Islet precursor cell (in vitro differentiated cells): ENCODE measurements around the gene BAG1.

Experiments
- DNase-seq: peaks from one replicate; pipeline ENCODE4 v3.0.0-alpha.2; 2018

BAG1 gene

DNA sequence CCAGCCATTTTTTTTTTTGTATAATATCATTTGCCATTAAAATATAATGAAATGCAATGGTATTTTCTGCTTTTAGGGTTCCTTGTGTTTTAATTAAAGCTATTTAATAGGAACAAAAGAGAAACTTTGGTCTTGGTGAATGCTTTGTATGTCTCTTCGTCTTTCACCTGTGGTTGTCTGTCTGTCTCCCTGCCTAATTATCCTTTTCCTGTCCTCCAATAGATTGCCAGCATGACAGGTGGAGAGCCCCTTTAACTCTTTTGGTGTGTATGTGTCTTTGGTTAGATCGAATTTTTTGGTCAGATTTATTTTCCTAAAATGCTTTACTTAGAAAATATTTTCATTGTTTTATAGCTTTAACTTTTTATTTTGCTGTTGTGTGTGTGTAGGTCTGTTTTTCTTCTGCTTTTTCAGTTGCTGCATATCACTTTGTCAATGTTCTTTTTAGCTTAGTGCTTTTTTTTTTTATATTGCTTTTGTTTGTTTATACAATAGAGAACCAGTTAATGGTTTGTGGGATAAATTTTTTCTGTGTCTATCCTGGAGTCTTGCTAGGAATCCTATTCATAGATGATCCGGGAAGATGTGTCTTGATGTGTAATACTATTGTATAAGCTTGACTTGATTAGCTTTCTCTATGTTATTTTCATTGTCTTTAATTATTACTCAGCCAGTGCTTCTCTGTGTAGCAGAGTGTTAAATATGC lies 8.9 kb upstream of the BAG1 start:
- DNase-seq = no peak

DNA sequence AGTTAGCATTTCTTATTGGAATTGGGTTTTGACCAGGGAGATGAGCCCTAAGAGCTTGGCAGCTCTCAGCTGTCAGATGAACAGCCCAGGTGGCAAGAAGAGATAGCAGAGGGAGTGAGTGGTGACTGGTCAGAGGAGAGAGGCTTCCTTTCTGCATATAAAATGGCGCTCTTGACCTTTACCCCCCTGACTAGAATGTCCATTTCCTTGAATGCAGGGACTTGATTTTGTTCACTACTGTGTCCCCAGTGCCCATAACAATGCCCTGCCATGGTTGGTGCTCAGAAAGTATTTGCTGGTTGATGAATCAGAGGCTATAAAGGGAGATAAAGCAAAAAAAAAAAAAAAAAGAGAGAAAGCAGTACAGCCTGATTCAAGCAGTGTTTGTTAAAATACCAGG lies 7.6 kb upstream of the BAG1 start:
- no peak for DNase-seq

DNA sequence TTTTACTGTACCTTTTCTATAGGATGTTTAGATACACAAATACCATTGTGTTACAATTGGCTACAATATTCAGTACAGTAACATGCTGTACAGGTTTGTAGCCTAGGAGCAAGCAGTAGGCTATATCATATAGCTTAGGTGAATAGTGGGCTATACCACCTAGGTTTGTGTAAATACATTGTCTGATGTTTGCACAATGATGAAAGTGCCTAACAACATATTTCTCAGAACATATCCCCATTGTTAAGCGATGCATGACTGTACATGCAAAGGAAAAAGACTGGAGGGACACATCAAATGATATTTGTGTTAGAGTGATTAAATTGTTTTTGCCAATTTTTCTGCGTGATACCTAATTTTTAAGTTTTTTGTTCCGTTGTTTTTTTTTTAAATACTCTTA lies 5.6 kb upstream of the BAG1 start:
- DNase-seq = no peak

DNA sequence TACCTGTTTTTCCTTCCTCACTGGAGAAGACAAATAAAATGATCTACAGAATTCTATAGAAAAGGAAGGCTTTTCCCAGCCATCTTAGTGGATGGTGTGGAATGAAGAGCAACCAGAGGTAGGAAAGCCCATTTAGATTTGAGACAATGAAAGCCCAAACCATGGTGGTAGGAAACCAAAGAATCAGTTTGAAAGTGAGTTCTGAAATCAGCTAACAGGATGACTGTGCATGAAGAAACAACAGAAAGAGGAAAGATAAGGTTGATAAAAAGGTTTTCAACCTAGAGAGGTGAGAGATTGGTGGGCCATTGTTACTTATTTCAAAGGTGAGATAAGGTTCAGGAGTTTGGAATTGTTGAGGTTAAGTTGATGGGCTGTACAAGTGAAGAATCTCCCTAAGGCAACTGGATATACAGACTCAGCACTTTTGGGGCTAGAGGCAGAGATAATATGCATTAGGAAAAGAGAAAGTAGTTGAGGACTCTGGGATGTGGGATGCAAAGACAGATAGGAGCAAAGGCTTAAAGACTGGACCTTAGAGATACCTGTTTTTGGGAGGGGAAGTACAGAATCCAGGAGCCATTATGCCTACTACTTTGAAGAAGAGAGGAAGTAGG lies 2.8 kb upstream of the BAG1 start:
- no peak for DNase-seq

DNA sequence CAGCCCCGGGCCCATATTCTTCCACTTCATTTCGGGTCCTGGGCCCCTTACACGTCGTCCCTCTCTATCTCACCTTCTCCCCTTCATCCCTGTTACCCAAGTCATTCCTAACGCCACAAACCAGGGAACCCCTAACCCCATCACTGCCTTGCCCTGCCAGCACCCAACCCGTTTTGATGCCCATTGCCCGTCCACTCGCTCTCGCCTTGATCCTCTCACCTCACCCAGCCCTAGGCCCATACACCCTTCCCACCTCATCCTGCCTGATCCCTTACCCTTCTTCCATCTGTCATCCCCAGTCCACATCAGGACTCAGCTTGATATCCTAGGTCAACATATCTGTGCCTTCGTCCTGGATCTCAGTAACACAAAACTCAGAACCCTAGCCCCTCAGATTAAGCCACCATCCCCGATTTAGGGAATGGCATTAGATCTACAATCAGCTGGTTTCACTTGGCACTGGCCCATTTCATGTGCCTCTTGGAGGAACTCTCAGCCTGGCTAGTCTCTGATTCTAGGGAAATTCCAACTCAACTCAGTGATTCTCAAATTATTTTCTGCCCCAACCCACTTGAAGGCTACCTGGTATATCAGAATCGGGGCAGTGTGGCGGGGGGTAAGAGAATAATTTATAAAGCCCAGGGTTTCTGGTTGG lies 830 bp upstream of the BAG1 start:
- DNase-seq = no peak

DNA sequence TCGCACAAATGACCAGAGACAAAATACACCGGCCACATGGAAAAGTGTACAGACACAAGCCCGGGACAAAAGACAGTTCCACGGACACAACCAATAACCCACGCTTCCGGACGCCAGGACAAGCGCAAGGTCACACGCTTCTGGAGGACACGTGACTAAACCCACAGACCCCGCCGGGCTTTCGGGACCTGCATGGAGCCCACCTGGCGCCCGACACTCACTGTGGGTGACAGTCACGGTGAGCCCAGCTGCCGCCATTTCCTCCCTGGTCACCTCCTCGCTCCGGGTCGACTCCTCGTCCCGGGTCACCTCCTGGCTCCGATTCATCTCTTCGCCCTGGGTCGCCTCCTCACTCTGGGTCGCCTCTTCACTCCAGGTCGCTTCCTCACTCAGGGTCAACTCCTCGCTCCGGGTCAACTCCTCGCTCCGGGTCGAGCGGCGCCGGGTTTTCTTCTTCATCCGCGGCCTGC lies 470 bp downstream of the BAG1 start:
- DNase-seq = peak; percentile 60

DNA sequence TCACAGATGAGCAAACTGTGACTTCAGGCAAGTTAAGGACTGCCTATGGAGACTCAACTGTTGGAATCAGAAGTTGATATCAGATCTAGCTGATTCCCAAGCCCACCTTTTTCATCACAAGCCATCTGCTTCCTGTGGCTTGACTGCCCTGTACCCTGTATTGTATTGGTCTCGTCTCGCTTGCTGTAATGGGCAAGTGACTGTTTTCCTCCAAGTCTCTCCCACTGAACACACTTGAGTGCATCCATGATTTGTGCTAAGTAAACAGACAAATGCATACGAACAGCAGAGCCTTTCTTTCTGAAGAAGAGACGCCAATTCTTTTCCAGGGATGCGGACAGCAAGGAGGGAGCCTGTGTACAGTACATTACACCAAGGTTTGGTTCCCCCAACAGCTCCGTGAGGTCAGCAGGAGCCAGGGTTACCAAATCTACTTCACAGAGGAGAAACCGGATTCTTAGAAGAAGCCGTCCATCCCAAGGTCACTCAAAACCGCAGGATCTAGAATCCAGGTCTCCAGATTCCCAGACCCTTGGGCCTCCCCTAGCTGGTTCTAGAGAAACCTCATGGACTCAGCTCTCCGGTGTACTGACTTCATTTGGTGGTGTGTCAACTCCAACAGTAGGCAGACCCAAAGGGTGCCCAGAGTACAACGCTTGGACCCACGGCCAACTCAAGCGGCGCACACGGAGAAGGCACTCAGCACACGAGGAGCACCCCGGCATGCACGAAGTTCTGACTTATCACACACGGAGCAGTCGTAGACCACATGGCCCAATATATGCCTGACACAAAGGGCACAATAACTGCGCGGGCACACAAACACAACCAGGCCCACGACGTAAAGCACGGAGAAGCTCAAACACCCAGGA lies 1.1 kb downstream of the BAG1 start:
- DNase-seq = no peak

DNA sequence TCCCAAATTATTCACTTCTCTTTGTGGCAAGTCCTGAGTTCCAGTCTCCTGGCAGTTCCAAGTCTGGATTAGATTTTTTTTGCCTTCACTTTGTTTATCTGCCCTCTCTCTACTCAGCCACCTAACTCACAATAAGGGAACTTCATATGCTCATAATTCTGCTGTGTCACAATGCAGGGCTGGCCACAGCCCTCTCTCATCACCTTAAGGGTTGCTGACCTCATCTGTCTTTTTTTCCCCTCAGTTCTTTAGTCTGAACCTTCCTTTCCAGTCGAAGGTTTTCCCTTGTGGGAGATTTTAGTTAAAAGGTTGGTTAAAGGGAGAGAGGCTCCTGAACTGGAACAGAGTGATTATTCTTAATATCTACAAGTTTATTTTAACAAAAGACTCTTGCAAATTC lies 4.1 kb downstream of the BAG1 start:
- no peak for DNase-seq

DNA sequence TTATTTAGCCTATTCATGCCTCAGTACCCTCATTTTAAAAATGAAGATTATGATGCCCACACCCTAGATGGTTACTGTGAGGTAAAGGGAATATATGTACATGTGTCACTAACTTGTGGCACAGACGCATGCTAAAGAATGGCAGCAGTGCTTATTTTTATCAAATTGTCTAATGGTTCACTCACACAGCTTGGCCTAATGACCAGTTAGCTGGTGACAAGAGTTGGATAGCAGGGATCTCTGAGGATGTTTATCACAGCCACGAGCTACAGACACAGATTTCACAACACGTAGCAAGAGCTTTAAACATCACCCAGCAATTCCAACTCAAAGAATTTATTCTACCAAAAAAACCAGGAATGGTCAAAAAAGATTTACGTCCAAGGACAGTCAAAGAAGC lies 7.2 kb downstream of the BAG1 start:
- no peak for DNase-seq

DNA sequence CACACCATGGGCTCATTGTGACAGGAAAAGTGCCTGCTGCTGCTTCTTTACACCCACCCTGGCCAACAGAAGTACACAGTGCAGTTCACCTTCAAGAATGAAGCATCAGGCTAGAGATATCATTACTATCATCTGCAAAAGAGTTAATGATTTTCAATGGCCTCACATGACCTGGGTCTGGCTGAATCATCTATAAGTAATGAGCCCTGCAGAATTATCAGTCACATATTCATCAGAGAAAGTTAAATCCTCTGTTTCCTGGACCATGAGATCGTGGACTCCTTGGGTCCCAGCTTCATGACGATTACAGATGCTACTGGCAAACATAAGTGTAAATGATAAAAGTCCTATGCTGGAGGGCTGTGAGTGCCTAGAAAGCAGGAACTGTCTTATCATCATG lies 8.3 kb downstream of the BAG1 start:
- no peak for DNase-seq

DNA sequence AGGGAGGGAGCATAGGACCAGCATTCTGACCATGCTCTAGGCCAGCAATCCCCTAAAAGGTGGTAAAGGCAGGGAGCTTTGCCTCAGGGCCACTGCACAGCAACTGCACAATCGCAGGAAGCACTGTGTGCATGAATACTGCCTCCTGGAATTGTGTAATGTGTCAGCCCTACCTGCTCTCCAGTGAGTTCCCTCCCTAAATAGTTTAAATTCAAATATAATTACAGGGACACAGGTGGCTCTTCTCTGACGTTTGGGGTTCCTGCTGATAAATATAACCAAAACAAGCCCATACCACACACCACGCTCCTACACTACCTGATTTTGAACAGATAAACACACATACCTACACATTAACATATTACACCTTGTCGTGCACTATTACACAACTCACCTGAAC lies 9.0 kb downstream of the BAG1 start:
- no peak for DNase-seq

DNA sequence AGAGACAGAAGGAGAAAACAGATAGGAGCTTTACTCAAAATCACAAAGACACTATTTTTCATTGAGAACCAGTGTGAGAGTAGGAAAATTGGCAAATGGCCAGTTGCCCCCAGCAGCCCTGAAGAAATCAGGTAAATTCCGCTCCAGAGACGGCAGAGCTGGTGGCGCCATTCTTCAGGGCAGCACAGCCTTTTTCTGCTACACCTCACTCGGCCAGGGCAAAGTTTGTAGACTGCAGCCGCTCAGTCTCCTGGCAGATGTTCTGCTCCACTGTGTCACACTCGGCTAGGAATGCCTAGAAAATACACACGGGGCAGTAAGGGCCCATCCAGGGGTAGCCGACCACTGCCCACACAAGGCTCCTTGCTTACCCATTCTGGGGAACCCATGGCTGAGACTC lies 9.5 kb downstream of the BAG1 start:
- DNase-seq = no peak

DNA sequence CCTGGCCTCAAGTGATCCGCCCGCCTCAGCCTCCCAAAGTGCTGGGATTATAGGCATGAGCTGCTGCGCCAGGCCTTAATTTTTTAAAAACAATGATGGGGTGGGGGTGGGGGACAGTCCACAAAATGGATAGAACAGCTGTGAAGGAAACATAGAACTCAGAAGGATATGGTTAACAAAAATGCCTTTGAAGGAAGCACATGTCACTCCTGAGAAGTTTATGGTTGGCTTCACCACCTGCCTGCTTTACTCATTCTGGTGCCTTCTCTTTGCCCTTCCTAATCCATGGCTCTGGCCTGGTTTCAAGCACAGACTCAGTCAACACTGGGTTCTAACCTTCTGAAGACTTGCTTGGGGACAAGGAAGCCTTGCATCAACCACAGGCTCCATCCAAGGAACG lies 10.3 kb downstream of the BAG1 start:
- no peak for DNase-seq

DNA sequence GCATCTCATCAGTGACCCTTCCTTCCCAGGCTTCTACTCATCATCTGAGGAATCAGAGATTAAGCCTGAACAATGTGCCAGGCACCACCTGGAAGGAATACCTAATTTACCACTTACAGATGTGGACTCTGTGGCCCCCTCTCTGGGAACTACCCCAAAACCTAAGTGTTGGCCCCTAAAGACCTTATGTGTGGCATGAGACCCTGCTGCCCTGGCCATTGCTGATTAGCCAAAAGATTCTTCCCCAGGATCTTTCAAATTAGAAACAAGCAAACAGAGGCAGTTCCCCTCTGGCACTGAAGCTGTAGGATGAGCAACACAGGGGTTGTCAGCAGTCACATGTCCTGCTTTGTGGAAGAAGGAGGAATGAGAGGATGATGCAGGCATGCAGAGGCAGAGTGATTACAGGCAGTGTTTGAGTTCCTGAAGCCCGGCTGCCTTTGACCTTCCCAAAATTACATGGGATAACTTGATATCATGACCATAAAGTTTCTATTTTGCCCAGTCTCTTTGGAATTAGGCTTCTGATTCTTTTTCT lies 14.0 kb downstream of the BAG1 start:
- DNase-seq = no peak

DNA sequence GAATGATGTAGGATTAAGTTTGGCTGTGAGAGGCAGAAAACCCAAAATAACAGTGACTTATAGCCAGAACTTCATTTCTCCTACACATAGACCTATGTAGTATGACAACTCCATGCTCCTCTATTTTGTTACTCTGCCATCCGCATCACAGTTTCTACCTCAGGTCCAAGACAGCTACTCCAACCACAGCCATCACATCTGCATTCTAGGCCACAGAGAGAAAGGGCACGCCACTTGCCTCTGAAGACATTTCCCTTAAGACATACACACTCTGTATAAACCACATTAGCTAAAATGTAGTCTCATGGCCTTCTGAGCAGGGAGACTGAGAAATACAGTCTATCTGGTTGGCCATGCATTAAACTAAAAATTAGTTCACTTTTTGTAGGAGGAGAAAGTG lies 14.5 kb downstream of the BAG1 start:
- no peak for DNase-seq

DNA sequence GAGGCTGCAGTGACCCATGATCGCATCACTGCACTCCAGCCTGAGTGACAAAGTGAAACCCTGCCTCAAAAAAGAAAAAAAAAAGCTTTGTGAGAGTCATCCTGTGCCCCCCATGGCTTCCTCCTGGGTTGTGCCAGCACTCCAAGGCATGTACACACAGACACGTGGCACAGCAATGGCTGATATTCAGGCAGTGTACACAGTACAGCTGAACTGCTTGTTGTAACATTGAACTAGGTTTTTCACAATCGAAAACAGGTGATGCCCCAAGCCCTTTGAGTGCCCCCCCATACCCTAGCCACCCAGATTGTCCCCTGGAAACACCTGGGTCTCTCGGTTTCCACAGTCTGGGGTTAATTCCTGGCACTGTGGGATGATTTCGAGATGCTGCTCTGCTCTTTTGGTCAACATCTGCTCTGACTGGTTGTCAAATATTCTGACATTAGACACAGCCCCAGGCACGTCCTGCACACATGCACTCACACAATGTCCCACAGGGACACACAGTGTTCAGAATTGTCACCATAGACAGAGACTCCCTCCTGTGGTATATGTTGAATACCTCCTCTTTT lies 15.3 kb downstream of the BAG1 start:
- no peak for DNase-seq

DNA sequence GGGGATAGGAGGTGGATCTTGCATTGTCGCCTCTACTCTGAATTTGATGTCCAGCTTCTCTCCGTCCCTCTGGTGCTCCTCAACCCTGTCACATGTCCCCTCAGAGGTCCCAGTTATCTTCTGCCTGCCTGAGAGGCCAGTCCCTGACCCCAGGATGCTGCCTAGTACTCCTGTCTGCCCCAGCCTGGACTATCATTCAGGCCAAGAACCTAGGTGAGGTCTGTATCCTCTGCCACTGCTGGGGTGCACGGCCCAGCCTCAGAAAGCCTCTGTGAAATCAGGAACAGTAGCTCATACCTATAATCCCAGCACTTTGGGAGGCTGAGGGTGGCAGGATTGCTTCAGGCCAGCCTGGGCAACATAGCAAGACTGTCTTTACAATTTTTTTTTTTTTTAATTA lies 15.9 kb downstream of the BAG1 start:
- DNase-seq = no peak

DNA sequence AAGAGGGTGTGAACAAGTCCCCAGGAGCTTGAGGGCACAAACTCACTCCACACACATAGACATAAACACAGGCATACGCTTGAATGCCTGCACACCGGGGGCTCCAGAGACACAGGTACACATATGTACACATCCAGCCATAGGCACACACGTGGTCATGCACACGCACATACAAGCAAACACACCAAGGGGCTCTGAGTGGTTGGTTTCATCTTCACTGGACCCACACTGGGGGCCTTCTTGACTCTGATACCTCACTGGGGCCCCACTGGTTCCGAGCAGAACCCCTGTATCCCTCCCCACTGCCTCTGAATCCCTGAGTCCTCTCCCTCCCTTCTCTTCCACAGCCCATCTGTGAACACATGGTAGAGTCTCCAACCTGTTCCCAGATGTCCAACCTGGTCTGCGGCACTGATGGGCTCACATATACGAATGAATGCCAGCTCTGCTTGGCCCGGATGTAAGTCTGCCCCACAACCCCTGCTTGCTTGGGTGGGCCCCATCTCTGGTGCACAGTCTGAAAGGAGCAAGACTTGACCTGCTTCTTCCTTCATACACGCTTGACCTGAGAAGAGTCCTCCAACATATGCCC lies 18.1 kb downstream of the BAG1 start:
- DNase-seq = no peak

DNA sequence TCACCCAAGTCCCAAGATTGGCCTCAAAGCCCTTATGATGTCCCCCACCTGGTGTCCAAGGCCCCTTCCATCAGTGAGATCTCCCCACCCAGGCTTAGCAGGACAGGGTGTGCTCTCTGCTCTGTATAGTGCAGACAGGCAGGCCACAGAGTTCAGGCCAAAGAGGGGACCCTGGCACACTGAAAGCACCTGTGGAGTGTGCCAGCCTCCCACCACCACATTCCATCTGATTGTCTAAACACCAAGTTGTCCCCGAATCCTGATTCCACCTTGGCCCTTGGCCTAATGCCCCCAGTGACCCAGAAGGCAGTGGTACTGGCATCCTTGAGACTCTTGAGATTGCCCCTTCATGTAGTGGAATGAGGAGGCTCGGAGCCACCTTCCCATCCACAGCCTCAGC lies 19.2 kb downstream of the BAG1 start:
- no peak for DNase-seq

DNA sequence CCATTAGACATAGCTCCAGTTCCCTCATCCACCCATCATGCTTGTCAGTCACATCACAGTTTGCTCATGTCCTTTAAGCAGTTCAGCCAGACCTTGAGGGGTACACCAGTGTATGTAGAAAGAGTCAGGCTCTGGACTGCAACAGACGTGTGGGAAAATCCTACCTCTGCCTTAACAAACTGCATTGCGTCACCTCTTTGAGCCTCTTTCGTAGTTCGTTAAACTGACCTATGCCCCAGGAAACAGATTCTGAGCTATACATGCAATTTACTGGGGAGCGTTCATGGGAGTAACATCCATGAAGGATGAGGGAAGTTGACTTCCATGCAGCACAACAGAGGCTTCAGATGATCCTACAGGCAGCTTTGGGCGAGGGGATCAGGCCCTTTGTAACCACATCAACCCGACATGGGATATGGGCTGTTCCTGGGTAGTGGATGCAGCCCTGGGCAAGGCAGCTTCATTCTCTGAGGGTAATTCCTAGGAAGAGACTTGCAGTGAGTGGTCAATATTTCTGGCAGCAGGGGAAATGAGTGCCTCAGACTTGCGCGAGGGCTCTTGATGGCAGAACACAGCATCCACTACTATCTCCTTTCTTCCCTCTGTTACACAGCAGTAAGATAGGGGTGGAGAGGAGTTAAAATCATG lies 20.2 kb downstream of the BAG1 start:
- no peak for DNase-seq

DNA sequence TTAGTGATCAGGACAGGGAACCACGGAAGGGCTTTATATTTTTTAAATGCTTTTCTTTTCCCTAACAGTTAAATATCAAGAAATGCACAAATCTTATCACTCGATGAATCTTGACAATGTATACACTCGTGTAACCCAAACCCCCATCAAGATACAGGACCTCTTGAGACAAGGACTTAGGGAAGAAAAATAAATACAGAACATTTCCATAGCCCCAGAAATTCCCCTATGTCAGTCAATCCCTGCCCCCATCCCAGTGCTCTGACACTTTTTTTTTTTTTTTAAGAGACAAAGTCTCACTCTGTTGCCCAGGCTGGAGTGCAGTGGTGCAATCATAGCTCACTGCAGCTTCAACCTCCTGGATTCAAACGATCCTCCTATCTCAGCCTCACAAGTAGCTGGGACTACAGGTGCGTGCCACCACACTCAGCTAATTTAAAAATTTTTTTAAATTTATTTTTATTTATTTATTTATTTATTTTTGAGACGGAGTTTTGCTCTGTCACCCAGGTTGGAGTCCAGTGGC lies 21.8 kb downstream of the BAG1 start:
- no peak for DNase-seq

DNA sequence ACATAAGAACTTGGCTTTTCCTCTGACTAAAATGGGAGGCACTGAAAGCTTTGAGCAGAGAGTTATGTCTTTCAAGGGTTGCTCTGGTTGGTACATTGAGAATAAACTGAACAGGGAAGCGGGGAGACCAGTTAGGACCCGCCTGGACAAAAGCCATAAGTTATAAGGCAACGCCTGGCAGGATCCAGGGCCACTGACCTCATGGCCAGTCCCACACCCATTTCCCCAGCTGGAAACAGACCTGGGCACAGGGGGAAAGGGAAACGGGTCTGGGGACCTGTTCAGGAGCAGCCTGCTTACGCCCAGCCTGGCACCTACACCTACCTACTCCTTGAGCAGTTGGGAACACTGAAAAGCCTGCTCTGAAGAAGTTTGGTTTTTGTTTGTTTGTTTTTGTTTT lies 23.2 kb downstream of the BAG1 start:
- DNase-seq = no peak
